Mucosa of gallbladder (tissue), 1 donor: ENCODE measurements around the gene TUBB3. TPM values are rescaled to one million over a fixed set of nuclear protein-coding genes. Genes with fewer than 3 reads are reported as not detected.
"Not testable (repeated sequence)": the region's sequence is repeated elsewhere in the genome, so short reads cannot be mapped to it uniquely, and the experiment has no call there.

Experiments used
- DNase-seq: peaks from one replicate; pipeline ENCODE4 v3.0.0-alpha.2; 2020; ENCODE audit warnings: low spot score
- total RNA-seq: library from RNA; stranded (reverse); gene quantifications from one replicate; pipeline ENCODE4 v1.2.1, GENCODE V29; 2021
- donor health status: DM: no; HTN: no; CAD: no.

Gene TUBB3
- total RNA-seq, 1 donor from 2014 or later = 9.5 TPM

DNA sequence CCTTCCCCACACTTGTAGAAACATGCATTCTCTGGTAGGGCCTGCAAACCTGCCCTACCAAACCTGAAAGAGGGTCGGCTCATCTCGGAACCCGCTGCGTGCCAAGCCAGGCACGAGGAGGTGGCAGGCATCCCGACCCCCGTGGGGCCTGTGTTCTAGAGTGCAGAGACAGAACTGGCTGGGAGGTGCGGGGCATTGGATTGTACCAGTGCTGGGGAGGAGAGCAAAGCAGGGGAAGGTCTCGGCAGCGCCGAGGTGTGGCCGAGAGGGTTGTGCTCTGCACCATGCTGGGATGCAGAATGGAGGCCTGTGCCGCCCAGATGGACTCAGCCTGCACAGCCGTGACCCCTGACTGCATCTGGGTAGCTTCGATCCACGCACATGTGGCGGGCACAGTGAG is 22.3 kb upstream of the TUBB3 start:
- DNase-seq = no peak

GRCh38 chr16:89902980-89903379 is 20.2 kb upstream of the TUBB3 start:
- no peak for DNase-seq

DNA sequence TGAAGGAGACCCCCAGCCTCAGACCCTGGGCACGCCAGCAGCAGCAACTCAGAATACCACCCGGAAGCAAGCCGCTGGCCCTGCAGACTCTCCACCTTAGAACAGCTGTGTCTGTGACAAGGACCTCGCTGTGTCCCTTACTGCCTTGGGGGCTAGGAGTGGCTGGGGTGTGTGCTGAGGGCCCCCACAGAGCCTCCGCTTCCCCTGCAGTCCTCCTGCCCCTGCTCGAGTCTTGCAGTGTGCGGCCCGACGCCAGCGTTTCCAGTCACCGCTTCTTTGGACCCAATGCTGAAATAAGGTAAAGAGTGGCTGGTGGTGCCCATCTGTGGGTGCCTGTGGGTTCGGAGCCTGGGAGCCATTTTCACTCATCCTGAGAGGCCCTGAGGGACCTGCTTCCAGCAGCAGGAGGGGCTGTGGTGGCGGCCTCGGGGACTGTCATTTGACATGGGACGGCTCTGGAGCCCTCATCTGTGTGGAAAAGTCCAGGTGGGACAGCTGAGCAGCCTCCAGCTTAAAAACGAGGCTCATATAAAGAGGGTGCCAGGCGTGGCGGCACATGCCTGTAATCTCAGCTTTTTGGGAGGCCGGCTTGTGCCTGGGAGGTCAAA is 19.1 kb upstream of the TUBB3 start:
- no peak for DNase-seq

DNA sequence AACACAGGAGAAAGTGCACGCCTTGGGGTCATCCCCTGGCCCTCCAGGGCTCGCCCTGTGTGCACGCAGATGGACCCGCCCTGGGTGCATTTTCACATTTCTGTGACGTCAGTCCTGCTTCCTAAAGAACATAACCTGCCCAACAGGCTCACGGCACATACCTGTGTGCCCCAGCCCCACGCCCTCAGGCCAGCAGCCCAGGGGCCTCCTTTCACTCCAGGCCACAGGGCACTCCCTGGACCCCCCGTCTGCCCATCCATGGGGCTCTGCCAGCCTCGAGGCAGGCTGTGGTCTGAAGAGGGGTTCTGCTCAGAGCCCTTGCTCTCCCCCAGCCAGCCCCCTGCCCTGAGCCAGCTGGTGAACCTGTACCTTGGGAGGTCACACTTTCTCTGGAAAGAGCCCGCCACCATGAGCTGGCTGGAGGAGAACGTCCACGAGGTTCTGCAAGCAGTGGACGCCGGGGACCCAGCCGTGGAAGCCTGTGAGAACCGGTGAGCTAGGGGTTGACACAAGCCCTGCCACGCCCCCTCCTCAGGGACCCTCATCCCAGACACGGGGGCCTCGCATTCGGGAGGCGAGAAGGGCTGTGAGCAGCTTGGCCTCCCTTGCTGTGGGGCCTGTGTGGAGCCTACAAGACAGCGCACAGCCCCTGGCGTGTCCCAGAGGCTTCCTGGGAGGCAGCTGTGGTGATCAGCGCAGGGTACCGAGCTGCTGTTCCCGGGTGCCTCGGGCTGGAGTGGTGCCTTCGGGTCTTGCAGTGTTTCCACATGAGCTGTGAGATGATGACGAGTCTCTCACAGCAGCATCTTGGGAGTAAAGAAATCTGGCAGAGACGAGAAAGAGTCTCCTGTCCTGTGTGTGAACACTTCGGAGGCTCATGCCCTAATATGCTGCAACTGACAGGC is 18.3 kb upstream of the TUBB3 start:
- no peak for DNase-seq

DNA sequence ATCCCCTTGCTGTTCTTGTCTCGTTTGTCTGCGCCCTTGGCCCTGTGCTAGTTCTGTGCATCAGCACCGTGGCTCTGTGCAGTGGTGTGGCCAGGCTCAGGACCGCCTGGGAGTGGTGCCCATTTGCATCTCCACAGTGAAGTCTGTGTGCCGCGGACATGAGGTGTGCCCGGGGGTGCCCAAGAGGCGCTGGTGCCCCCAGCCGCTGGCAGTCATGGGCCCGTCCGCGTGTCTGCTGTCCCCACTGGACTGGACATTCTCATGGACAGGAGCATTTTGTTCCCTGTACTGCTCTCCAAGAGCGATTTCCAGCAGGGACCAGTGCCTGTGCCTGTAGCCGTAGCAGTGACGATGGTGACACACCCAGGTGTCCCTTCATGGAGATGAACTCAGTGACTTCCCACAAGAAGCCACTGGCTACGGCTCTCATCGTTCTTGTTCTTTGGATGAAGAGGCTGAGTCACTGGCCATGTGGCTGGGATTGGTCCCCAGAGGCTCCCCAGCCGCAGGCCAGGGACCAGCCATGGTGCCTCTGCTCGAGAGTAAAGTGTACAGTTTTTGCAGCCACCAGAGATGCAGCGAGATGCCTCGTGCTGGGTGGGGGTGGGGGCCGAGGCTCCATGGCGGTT is 17.5 kb upstream of the TUBB3 start:
- DNase-seq = no peak

DNA sequence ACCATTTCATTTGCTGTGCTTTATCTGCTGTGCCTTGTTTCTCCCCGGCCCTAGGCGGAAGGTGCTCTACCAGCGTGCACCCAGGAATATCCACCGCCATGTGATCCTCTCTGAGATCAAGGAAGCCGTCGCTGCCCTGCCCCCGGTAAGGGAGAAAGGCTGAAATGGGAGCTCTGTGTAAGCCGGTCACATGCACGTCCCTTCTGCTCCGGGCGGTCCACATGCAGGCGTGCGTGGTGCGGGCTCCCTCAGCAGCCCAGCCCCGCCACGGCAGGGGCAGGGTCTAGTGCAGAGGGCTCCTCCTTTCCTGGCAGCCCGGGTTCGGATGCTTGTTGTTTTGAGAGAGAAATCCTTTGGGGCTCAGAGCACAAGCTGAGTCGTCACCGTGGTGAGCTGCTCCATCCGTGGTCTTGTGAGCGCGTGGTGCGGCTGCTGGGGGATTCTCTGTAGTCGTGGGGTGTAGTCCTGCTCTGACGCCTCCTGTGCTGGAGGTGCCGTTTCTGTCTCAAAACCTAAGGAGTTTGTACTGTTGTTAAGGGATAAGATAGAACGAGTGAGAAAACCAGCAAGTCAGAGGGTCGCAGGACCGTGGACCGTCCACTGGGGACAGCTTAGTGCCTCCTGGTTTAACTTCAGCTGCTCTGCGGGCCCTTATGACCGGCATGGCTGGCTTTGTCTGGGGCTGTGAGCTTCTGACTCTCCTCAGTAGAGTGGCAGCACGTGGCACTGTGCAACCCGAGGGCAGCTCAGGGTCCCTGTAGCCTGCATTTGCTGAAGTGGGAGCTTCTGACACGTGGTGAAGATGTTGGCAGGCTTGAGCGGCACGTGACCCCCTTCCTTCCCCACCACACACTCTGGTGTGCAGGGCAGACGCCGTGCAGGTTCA is 16.8 kb upstream of the TUBB3 start:
- DNase-seq = no peak

- no peak for DNase-seq
These were observed 15.9 kb upstream of the TUBB3 start for GRCh38 chr16:89907055-89907814.

DNA sequence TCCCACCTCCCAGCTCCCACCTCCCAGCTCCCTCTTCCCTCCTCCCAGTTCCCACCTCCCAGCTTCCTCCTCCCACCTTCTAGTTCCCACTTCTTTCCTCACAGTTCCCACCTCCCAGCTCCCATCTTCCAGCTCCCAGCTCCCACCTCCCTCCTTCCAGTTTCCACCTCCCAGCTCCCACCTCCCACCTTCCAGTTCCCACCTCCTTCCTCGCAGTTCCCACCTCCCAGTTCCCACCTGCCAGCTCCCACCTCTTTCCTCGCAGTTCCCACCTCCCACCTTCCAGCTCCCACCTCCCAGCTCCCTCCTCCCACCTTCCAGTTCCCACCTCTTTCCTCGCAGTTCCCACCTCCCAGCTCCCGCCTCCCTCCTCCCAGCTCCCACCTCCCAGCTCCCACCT is 14.9 kb upstream of the TUBB3 start:
- DNase-seq = no peak

GRCh38 chr16:89909777-89910716 is 13.1 kb upstream of the TUBB3 start:
- peak; percentile 74 for DNase-seq

DNA sequence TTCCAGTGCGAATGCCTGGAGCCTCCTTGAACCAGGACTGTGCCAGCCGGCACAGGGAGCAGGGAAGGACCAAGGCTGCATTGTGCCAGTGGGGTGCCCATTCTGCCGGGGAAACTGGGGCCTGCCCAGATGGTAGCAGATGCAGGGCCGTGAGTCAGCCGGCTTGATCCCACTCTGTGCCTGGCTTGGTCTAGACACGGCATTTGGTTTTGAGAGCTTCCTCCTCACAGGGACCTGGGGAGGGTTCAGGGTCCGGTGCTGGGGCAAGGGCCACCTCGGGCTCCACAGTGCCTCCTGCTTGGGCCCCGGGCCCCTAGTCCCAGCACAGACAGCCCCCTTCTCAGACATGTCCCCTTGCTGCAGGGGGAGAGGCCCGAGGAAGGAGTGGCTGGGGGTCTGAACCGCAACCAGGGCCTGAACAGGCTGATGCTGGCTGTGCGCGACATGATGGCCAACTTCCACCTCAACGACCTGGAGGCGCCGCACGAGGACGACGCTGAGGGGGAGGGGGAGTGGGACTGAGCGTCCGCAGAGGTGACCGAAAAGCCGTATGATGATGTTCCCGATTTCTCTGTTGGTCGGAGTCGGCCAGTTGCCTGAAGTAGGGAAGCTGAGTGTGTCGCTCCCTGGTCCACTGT is 12.3 kb upstream of the TUBB3 start:
- no peak for DNase-seq

- no peak for DNase-seq
These were observed 11.8 kb upstream of the TUBB3 start for GRCh38 chr16:89911375-89911774.

DNA sequence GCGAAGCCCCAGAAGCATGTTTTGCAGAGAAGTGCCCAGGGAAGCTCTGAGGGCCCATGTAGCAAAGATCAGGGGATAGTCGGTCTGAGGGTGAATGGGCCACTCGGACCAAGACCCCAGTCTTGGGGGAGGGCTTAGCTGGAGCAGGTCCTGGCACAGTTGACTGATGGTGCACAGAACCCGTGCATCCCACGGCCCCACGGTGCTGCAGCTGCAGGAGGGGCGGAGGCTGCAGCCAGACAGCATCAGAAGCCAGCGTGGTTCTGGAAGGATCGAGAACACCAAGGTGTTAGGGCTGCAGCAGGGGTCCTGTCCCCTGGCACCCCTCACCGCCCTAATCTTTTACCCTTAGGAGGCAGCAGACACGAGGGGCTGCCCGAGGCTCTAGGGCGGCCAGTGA is 11.0 kb upstream of the TUBB3 start:
- DNase-seq = no peak

- DNase-seq = no peak
These were observed 10.5 kb upstream of the TUBB3 start for GRCh38 chr16:89912627-89913026.

DNA sequence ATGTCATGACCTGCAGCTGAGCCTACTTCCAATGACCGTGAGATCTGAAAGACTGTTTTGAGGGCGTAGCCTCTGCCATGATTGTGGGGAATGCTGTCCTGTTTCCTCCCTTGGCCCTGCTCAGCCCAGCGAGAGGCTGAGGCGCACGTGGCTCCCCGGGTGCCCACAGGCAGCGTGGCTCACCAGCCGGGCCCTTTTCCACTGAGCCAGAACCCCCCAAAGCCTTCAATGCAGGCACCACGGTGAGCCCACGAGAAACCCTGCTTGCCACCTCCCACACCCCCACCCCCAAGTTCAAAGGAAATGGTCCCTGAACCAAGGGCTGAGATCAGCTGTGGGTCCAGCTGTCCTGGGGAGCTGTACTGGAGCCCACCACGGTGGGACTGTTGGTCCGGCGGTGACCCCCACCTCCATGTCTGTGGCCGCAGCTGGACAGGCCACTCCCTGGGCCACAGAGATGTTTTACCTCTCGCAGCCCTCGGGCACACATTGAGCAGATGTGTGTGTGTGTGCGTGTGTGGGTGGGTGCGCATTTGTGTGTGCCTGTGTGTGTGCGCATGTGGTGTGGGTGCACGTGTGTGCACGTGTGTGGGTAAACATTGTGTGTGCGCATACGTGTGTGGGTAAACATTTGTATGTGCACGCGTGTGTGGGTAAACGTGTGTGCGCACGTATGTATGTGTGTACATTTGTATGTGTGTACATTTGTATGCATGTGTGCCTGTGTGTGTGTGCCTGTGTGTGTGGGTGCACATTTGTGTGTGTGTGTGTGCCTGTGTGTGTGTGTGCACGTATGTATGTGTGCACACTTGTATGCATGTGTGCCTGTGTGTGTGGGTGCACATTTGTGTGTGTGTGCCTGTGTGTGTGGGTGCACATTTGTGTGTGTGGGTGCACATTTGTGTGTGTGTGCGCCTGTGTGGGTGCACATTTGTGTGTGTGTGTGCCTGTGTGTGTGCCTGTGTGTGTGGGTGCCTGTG is 9.4 kb upstream of the TUBB3 start:
- no peak for DNase-seq

DNA sequence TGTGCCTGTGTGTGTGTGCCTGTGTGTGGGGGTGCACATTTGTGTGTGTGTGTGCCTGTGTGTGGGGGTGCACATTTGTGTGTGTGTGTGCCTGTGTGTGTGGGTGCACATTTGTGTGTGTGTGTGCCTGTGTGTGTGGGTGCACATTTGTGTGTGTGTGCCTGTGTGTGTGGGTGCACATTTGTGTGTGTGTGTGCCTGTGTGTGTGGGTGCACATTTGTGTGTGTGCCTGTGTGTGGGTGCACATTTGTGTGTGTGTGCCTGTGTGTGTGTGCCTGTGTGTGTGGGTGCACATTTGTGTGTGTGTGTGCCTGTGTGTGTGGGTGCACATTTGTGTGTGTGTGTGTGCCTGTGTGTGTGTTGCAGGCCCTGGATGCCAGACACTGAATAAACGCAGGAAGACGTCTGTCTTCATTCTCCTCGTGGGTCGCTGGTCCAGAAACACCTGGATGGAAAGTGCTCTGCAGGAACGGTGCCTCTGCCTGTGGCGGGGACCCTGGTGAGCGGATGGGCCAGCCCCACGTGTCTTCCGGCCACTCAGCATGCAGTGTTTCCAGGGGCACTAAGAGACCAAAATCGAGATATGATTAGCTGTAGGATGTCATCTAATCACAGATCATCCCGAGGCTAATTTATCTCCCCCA is 8.4 kb upstream of the TUBB3 start:
- DNase-seq = not testable (repeated sequence)

GRCh38 chr16:89915303-89916232 is 7.6 kb upstream of the TUBB3 start:
- DNase-seq = no peak
